Measurements from ENCODE around the gene TTC7B.

Gene TTC7B

DNA sequence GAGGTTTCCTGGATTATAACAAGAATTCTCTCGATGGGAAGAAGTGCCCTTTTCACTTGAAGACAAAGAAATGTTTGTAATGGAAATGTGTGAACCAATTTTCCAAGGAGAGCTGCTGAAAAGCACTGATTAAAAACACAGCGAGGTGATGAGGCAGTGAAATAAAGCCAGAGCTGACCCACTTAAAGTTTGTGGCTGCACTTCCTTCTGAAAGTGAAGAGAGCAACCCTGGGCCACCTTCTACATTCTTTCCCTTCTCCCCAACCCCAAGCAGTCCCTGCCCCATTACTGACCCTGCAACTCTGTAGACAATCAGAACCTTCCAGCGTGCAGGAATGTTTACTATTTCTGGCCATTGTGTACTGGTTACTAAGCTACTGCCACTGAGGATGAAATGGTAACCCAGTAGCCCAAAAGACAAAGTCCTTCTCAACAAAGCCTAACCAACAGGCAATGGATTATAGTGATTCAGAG is 173.9 kb downstream of the TTC7B start:
- no peak overlapping the region for H3K4me3 ChIP-seq (ENCODE audit: low read depth, low read length)
- TF ChIP-seq, protein P1, sequence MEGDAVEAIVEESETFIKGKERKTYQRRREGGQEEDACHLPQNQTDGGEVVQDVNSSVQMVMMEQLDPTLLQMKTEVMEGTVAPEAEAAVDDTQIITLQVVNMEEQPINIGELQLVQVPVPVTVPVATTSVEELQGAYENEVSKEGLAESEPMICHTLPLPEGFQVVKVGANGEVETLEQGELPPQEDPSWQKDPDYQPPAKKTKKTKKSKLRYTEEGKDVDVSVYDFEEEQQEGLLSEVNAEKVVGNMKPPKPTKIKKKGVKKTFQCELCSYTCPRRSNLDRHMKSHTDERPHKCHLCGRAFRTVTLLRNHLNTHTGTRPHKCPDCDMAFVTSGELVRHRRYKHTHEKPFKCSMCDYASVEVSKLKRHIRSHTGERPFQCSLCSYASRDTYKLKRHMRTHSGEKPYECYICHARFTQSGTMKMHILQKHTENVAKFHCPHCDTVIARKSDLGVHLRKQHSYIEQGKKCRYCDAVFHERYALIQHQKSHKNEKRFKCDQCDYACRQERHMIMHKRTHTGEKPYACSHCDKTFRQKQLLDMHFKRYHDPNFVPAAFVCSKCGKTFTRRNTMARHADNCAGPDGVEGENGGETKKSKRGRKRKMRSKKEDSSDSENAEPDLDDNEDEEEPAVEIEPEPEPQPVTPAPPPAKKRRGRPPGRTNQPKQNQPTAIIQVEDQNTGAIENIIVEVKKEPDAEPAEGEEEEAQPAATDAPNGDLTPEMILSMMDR (IDR thresholded peaks at IDR 0.05; ENCODE audit: low read depth, low read length): no peak

DNA sequence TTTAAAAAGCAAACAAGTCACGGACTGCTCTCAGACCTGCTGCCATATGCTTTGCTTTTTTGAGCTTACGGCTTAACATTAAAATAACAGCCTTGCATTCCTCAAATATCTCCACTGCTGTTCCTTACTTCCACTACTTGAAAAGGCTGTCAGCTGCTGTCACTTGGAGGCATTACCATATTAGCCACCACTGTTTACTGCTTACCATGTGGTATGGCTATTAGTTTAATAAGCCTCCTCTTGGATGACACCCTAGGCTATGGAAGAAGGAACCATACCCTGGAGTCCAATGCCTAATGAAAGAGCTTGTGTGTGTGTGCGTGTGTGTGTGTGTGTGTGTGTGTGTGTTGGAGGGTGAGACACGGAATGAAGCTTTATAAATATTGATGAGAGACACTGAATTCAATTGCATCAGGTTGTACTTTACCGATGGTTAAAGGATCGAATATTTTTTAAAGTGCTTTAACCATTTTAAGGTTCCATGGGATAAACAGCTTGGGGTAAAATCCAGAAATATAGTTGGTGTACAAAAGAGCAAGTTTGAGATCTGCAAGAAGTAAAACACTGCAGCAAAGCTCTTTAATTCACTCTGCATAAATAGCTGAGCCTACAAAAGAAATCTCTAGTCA is 174.5 kb downstream of the TTC7B start:
- H3K4me3 ChIP-seq (ENCODE audit: low read depth, low read length): no peak overlapping the region
- TF ChIP-seq, protein P1 (IDR thresholded peaks at IDR 0.05; ENCODE audit: low read depth, low read length): no peak

DNA sequence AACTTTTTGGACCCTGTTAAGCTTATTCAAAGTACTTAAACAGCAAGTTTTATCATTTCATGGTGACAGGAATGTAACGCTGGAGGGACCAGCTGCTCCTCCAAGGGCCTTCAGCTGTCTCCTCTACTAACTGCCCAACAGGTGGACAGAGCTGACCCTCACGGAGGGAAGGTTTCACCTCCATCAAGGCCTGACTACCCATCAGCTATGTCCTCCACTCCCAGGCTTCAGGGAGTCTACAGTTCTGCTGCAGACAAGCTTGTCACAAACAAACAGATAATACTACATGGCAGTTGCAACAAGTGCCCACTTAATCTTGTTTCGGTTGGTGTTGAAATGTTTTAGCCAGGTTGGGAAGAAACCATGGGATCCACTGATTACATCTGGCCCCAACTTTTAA is 175.1 kb downstream of the TTC7B start:
- TF ChIP-seq, protein P1 (IDR thresholded peaks at IDR 0.05; ENCODE audit: low read depth, low read length): no peak
- H3K4me3 ChIP-seq (ENCODE audit: low read depth, low read length): no peak overlapping the region

DNA sequence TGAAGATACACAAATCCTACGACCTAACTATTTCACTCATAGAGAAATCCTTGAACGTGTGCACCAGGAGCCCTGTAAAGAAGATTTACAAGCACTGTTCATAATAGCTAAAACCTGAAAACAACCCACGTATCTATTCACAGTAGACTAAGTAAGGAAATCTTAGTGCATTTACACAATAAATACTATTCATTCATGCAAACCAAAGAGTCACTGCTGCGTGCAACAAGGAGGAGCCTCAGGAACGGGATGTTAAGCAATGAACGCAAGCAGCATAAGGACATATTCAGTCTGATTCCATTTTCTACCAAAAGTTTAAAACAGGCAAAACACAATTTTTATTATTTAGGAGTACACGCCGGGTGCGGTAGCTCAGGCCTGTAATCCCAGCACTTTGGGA is 176.6 kb downstream of the TTC7B start:
- TF ChIP-seq, protein P1 (IDR thresholded peaks at IDR 0.05; ENCODE audit: low read depth, low read length): no peak
- no peak overlapping the region for H3K4me3 ChIP-seq (ENCODE audit: low read depth, low read length)

DNA sequence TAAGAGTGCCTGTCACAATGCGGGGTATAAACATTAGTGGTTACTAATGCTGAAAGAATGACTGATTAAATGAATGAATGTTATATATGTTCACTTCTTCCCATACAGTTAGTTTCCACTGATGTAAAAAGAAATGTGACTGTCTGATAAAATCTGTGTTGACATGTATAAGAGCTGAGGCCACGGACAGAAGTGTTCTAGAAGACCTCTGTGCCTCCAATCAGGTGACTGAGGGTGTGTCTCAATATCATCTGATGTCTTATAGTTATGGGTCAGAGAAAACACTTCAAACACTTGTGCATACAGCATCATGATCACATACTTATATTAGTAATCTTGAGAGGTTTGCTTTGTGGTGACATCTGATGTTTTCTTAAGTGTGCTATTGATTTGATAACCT is 183.4 kb downstream of the TTC7B start:
- no peak overlapping the region for H3K4me3 ChIP-seq (ENCODE audit: low read depth, low read length)
- TF ChIP-seq, protein P1 (IDR thresholded peaks at IDR 0.05; ENCODE audit: low read depth, low read length): no peak

DNA sequence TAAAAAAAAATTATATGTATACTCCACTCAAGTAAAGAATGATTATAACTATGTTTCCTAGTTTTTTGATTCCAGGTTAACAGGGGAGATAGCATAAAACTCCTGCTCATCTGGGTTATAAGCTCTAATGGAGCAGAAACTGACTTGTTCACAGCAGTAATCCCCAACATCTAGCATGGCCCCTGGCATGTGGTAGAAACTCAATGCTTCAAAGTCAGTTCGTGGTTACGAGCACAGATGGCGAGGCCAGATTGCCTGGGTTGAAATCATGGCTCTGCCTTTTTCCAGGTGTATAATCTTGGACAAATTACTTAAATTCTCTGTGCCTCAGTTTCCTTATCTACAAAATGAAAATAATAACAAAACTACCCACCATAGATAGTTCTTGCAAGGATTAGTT is 183.8 kb downstream of the TTC7B start:
- TF ChIP-seq, protein P1 (IDR thresholded peaks at IDR 0.05; ENCODE audit: low read depth, low read length): no peak
- H3K4me3 ChIP-seq (ENCODE audit: low read depth, low read length): no peak overlapping the region

DNA sequence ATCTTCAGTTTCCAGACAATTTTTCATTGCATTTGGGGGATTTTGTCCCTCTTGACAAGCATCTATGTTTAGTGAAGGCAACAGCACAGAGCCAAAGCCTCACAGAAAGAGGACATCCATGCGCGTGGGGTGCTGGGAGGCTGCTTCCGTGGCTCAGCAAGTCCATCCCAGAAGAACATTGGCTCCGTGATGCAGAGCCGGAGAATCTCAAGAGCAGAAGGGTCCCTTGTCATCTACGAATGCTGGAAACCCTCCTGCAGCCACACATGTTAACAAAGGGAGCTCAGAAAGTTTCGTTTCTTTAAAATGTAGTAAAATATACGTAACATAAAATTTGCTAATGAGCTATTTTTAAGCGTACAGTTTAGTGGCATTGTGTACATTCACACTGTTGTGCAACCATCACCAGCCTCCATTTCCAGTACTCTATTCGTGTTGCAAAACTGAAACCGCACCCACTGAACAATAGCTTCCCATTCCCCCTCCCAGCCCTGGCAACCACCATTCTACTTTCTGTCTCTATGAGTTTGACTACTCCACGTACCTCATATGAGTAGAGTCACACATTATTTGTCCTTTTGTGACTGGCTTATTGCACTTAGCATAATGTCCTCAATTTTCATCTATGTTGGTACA is 185.9 kb downstream of the TTC7B start:
- TF ChIP-seq, protein P1 (IDR thresholded peaks at IDR 0.05; ENCODE audit: low read depth, low read length): no peak
- no peak overlapping the region for H3K4me3 ChIP-seq (ENCODE audit: low read depth, low read length)

Measured in WI38 (cell line).